ENCODE results near the gene LUZP2.

LUZP2 gene

DNA sequence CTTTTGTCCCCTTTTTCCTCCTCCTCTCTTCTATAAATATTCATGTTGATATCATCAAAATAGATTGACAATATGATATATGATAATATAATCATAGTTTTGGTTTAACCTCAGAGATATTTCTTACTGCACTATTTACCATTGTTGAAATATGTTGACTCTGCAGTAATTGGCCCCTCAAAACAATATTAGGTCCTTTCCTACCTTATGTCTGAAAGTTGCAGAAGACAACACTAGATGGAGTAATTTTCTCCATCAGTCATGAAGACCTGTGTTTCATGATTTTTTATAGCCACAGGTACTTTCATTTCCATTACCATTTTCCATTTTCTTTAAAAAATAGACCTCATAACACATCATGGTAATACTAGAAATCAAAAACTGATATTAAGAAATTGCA lies 284.4 kb downstream of the LUZP2 start:
- Histone ChIP-seq H3K36me3 (ENCODE audit: control insufficient read depth, low read length) (no peaks in the 10 kb centered on the region), H3K9me3 (ENCODE audit: control insufficient read depth, insufficient read depth, low read length) (no peaks in the 10 kb centered on the region), H3K4me2 (ENCODE audit: low read length) (no peak overlapping the region), H3K9me2 (replicated peaks; ENCODE audit: control insufficient read depth, low read length) (no peaks in the 10 kb centered on the region), H3K27me3 (ENCODE audit: control insufficient read depth, low read length) (no peaks in the 10 kb centered on the region), H3F3A (ENCODE audit: control insufficient read depth, insufficient read depth) (no peaks in the 10 kb centered on the region), H3K4me1 (ENCODE audit: control insufficient read depth, low read length) (no peaks in the 10 kb centered on the region), H3K27ac (ENCODE audit: low read depth, low read length) (no peak overlapping the region), H4K20me1 (ENCODE audit: control insufficient read depth, insufficient read depth, low read depth, low read length) (no peaks in the 10 kb centered on the region), H3K4me3 (ENCODE audit: low read length) (no peak overlapping the region), H3K79me2 (ENCODE audit: control insufficient read depth, low read length) (no peaks in the 10 kb centered on the region)
- TF ChIP-seq EZH2phosphoT487 (IDR thresholded peaks at IDR 0.05; ENCODE audit: borderline replicate concordance, low read length) = no peak
- TF ChIP-seq, protein P1, sequence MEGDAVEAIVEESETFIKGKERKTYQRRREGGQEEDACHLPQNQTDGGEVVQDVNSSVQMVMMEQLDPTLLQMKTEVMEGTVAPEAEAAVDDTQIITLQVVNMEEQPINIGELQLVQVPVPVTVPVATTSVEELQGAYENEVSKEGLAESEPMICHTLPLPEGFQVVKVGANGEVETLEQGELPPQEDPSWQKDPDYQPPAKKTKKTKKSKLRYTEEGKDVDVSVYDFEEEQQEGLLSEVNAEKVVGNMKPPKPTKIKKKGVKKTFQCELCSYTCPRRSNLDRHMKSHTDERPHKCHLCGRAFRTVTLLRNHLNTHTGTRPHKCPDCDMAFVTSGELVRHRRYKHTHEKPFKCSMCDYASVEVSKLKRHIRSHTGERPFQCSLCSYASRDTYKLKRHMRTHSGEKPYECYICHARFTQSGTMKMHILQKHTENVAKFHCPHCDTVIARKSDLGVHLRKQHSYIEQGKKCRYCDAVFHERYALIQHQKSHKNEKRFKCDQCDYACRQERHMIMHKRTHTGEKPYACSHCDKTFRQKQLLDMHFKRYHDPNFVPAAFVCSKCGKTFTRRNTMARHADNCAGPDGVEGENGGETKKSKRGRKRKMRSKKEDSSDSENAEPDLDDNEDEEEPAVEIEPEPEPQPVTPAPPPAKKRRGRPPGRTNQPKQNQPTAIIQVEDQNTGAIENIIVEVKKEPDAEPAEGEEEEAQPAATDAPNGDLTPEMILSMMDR (IDR thresholded peaks at IDR 0.05; ENCODE audit: low read depth, low read length, poor library complexity, severe bottlenecking) = no peak

DNA sequence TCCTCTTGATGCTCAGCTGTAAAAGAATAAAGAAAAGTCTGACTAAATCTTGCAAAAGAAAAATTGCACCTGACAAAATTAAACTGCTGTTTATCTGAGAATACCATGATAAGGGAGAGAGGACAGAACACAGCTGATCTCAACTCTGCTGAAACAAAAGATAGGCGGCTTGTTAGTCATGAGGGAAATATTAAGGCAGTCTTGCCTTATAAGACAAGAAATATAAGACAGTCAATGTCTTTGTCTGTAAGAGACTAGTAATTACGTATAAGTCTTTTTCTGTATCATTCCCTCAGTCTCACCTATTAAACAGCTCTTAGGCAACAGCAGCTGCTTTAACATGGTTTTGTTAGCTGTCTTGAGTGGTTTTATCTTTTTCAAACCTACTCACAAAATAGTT lies 296.6 kb downstream of the LUZP2 start:
- no peaks in the 10 kb centered on the region for H3F3A ChIP-seq (ENCODE audit: control insufficient read depth, insufficient read depth)
- no peaks in the 10 kb centered on the region for H3K79me2 ChIP-seq (ENCODE audit: control insufficient read depth, low read length)
- no peak for TF ChIP-seq EZH2phosphoT487 (IDR thresholded peaks at IDR 0.05; ENCODE audit: borderline replicate concordance, low read length)
- TF ChIP-seq, protein P1 (IDR thresholded peaks at IDR 0.05; ENCODE audit: low read depth, low read length, poor library complexity, severe bottlenecking) = no peak
- no peaks in the 10 kb centered on the region for H3K36me3 ChIP-seq (ENCODE audit: control insufficient read depth, low read length)
- no peaks in the 10 kb centered on the region for H4K20me1 ChIP-seq (ENCODE audit: control insufficient read depth, insufficient read depth, low read depth, low read length)
- no peak overlapping the region for H3K4me2 ChIP-seq (ENCODE audit: low read length)
- no peaks in the 10 kb centered on the region for H3K27me3 ChIP-seq (ENCODE audit: control insufficient read depth, low read length)
- no peaks in the 10 kb centered on the region for H3K4me1 ChIP-seq (ENCODE audit: control insufficient read depth, low read length)
- H3K4me3 ChIP-seq (ENCODE audit: low read length) = no peak overlapping the region
- no peaks in the 10 kb centered on the region for H3K9me2 ChIP-seq (replicated peaks; ENCODE audit: control insufficient read depth, low read length)
- no peak overlapping the region for H3K27ac ChIP-seq (ENCODE audit: low read depth, low read length)
- no peaks in the 10 kb centered on the region for H3K9me3 ChIP-seq (ENCODE audit: control insufficient read depth, insufficient read depth, low read length)

DNA sequence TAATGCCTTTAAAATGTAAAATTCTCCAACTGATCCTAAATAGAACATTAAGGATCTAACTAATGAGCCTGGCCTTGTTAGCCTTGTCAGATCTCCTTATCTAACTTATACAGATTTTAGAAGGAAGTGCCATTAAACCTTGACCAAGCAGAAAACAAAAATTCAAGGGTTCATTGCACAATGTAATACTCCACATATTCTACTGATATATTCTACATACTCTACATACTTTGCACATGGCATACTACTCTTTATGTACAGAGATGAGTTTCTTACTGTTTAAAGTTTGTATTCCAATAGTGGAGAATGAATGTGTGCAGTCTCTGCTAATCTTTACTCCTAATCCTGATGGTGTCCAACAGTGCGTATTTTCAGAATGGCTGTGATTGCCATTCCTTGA lies 297.2 kb downstream of the LUZP2 start:
- no peak overlapping the region for H3K4me2 ChIP-seq (ENCODE audit: low read length)
- H3K4me3 ChIP-seq (ENCODE audit: low read length) = no peak overlapping the region
- no peaks in the 10 kb centered on the region for H3K4me1 ChIP-seq (ENCODE audit: control insufficient read depth, low read length)
- no peak overlapping the region for H3K27ac ChIP-seq (ENCODE audit: low read depth, low read length)
- H4K20me1 ChIP-seq (ENCODE audit: control insufficient read depth, insufficient read depth, low read depth, low read length) = no peaks in the 10 kb centered on the region
- H3K9me2 ChIP-seq (replicated peaks; ENCODE audit: control insufficient read depth, low read length) = no peaks in the 10 kb centered on the region
- no peaks in the 10 kb centered on the region for H3K36me3 ChIP-seq (ENCODE audit: control insufficient read depth, low read length)
- no peak for TF ChIP-seq EZH2phosphoT487 (IDR thresholded peaks at IDR 0.05; ENCODE audit: borderline replicate concordance, low read length)
- TF ChIP-seq, protein P1 (IDR thresholded peaks at IDR 0.05; ENCODE audit: low read depth, low read length, poor library complexity, severe bottlenecking) = no peak
- H3K79me2 ChIP-seq (ENCODE audit: control insufficient read depth, low read length) = no peaks in the 10 kb centered on the region
- no peaks in the 10 kb centered on the region for H3K9me3 ChIP-seq (ENCODE audit: control insufficient read depth, insufficient read depth, low read length)
- H3K27me3 ChIP-seq (ENCODE audit: control insufficient read depth, low read length) = no peaks in the 10 kb centered on the region
- no peaks in the 10 kb centered on the region for H3F3A ChIP-seq (ENCODE audit: control insufficient read depth, insufficient read depth)

DNA sequence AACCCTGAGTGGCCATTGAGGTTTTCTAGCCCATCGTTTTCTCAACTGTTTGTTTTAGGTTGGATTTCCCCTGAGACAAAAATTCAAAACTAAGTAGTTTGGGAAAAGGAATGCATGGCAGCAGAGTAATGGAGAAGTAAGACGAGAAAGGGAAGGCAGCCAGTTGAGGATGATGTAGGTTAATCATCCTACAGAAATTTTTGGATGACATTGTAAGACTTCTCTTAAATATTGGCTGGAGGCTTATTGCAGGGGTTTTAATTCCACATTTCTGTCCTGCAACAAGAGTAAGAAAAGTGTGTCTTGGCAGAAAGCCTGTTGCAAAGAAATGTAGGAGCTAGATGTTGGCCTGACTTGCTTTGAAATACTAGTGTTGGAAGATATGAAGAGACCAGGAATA lies 308.8 kb downstream of the LUZP2 start:
- no peaks in the 10 kb centered on the region for H3K27me3 ChIP-seq (ENCODE audit: control insufficient read depth, low read length)
- H3K9me3 ChIP-seq (ENCODE audit: control insufficient read depth, insufficient read depth, low read length) = no peaks in the 10 kb centered on the region
- no peaks in the 10 kb centered on the region for H4K20me1 ChIP-seq (ENCODE audit: control insufficient read depth, insufficient read depth, low read depth, low read length)
- no peak overlapping the region for H3K4me3 ChIP-seq (ENCODE audit: low read length)
- TF ChIP-seq, protein P1 (IDR thresholded peaks at IDR 0.05; ENCODE audit: low read depth, low read length, poor library complexity, severe bottlenecking) = no peak
- TF ChIP-seq EZH2phosphoT487 (IDR thresholded peaks at IDR 0.05; ENCODE audit: borderline replicate concordance, low read length) = no peak
- no peak overlapping the region for H3K4me2 ChIP-seq (ENCODE audit: low read length)
- no peaks in the 10 kb centered on the region for H3K79me2 ChIP-seq (ENCODE audit: control insufficient read depth, low read length)
- no peaks in the 10 kb centered on the region for H3K9me2 ChIP-seq (replicated peaks; ENCODE audit: control insufficient read depth, low read length)
- H3F3A ChIP-seq (ENCODE audit: control insufficient read depth, insufficient read depth) = no peaks in the 10 kb centered on the region
- no peaks in the 10 kb centered on the region for H3K4me1 ChIP-seq (ENCODE audit: control insufficient read depth, low read length)
- H3K27ac ChIP-seq (ENCODE audit: low read depth, low read length) = no peak overlapping the region
- no peaks in the 10 kb centered on the region for H3K36me3 ChIP-seq (ENCODE audit: control insufficient read depth, low read length)

Data from DOHH2 (cell line).